GM12891 (cell line): ENCODE results near the gene RASSF9. TPM values are rescaled to one million over a fixed set of nuclear protein-coding genes. Genes with fewer than 3 reads are reported as not detected.
A peak's percentile ranks its signal among the peaks of the same experiment; 100 is the strongest.

Source experiments
- DNase-seq: peaks from one replicate; pipeline ENCODE4 v3.0.0; 2011; ENCODE audit warnings: low spot score; ENCODE audit not compliant: insufficient read length
- FAIRE-seq: peaks from 2 replicates; lab custom pipeline; 2011; peaks lifted over from hg19 to GRCh38; lab: Jason Lieb, UNC
- PAX5 ChIP-seq: IDR thresholded peaks from 2 replicates; pipeline ENCODE4 v1.6.1; 2011; ENCODE audit warnings: low read length, moderate library complexity, mild to moderate bottlenecking; ENCODE audit not compliant: insufficient read depth, severe bottlenecking
- POLR2A ChIP-seq: IDR thresholded peaks from 2 replicates; pipeline ENCODE4 v1.6.1; 2011; ENCODE audit warnings: low read depth, low read length, control low read depth
- POLR2AphosphoS5 ChIP-seq: IDR thresholded peaks from 2 replicates; pipeline ENCODE4 v1.6.1; 2011; ENCODE audit warnings: low read depth, low read length, control low read depth
- POU2F2 ChIP-seq: IDR thresholded peaks from 2 replicates; pipeline ENCODE4 v1.6.1; 2011; ENCODE audit warnings: low read depth, mild to moderate bottlenecking, control low read depth, low read length, moderate library complexity
- SPI1 ChIP-seq: IDR thresholded peaks from 2 replicates; pipeline ENCODE4 v1.6.1; 2011; ENCODE audit warnings: low read depth, low read length, control low read depth
- TAF1 ChIP-seq: IDR thresholded peaks from 2 replicates; pipeline ENCODE4 v1.6.1; 2011; ENCODE audit warnings: low read depth, low read length, control low read depth
- polyA plus RNA-seq: library from polyadenylated mRNA; unstranded; fragments of >200 nt; gene quantifications from one replicate; pipeline ENCODE4 v1.2.1, GENCODE V29; 2012; ENCODE audit warnings: low read depth, missing spikeins, inconsistent platforms; ENCODE audit not compliant: missing spikeins

Gene RASSF9
- not detected for polyA plus RNA-seq

GRCh38 chr12:85836197-85837090 is at the start of gene RASSF9:
Gene RASSF9 (minus strand): TSS chr12:85836409. CDS start chr12:85836201, 208 bp downstream.
- FAIRE-seq (no peak), DNase-seq (no peak)
- TF ChIP-seq POLR2AphosphoS5: no peak
- TF ChIP-seq POU2F2: no peak
- TF ChIP-seq PAX5: no peak
- TF ChIP-seq SPI1: no peak
- TF ChIP-seq POLR2A: no peak
- no peak for TF ChIP-seq TAF1

- no peak for TF ChIP-seq POU2F2
- no peak for TF ChIP-seq TAF1
- TF ChIP-seq SPI1: no peak
- TF ChIP-seq POLR2AphosphoS5: no peak
- no peak for TF ChIP-seq PAX5
- TF ChIP-seq POLR2A: no peak
- DNase-seq (no peak), FAIRE-seq (no peak)
These were observed 47.6 kb upstream of the RASSF9 start for GRCh38 chr12:85883763-85884162.

GRCh38 chr12:85877459-85877858 is 41.2 kb upstream of the RASSF9 start:
- TF ChIP-seq POLR2AphosphoS5 (no peak), PAX5 (no peak), TAF1 (no peak), POLR2A (no peak), SPI1 (no peak)
- FAIRE-seq (no peak), DNase-seq (no peak)

GRCh38 chr12:85874031-85874461 is 37.8 kb upstream of the RASSF9 start, which contains the start of gene NTS:
Gene NTS (plus strand): TSS chr12:85874295. CDS start chr12:85874404, 109 bp downstream.
- TF ChIP-seq TAF1 (no peak), SPI1 (peak; percentile 97), POU2F2 (no peak)
- DNase-seq (no peak), FAIRE-seq (no peak)

- peak; percentile 75 for FAIRE-seq
These were observed 36.4 kb upstream of the RASSF9 start for GRCh38 chr12:85872497-85873091.

GRCh38 chr12:85866986-85867776 is 31.0 kb upstream of the RASSF9 start:
- peak; percentile 88 for FAIRE-seq

More at GRCh38 chr12:85872497-85873091, 36.4 kb upstream of the RASSF9 start:
- TF ChIP-seq POLR2A (no peak), POU2F2 (no peak), POLR2AphosphoS5 (no peak), SPI1 (no peak), PAX5 (no peak), TAF1 (no peak)
- DNase-seq: no peak

GRCh38 chr12:85865890-85866289 is 29.7 kb upstream of the RASSF9 start:
- TF ChIP-seq PAX5: no peak
- no peak for TF ChIP-seq TAF1
- no peak for TF ChIP-seq SPI1
- TF ChIP-seq POLR2AphosphoS5: no peak
- no peak for DNase-seq
- no peak for FAIRE-seq

More at GRCh38 chr12:85866986-85867776, 31.0 kb upstream of the RASSF9 start:
- no peak for DNase-seq
- TF ChIP-seq POLR2A: no peak
- no peak for TF ChIP-seq POLR2AphosphoS5
- no peak for TF ChIP-seq TAF1
- no peak for TF ChIP-seq SPI1
- TF ChIP-seq PAX5: no peak
- no peak for TF ChIP-seq POU2F2

GRCh38 chr12:85856966-85857365 is 20.8 kb upstream of the RASSF9 start:
- FAIRE-seq: no peak
- TF ChIP-seq PAX5 (no peak), POLR2AphosphoS5 (no peak), TAF1 (no peak), SPI1 (no peak), POU2F2 (no peak), POLR2A (no peak)
- no peak for DNase-seq
